ENCODE data around the gene WSCD1. TPM values are rescaled to one million over a fixed set of nuclear protein-coding genes. Genes with fewer than 3 reads are reported as not detected.

The WSCD1 gene
- total and polyA plus RNA-seq, 2 donors (not counting 1 experiment from before 2014, with no cell fraction given), result not detected

DNA sequence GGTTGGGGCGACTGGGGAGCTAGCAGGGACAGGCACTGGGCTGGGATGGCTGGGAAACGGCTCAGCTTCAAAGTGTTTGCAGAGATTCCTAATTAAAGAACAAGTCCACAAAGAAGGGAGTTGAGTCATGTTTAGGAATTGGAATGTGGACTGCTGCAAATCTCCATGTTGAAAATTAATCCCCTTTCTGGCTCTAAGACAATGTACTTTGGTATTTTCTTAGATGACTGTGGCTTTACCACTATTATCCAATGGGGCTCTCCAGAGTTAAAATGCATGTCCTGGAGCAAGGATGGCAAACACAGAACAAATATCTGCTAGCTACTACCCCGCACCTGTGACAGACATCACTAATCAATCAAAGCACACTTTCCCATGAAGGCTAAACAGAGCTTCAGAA, 22.2 kb upstream of the WSCD1 start:
- Histone ChIP-seq H3K27me3 (replicated peaks in 1 of 4; ENCODE audit: control extremely low read depth in 1 of 4, control insufficient read depth in 3 of 4, insufficient read depth in 4 of 4, low read length in 3 of 4) (no peaks in the 10 kb centered on the region), H3K9ac (ENCODE audit: low read length) (no peak overlapping the region), H2AFZ (ENCODE audit: insufficient read depth, low read depth, low read length, poor library complexity, severe bottlenecking) (no peak overlapping the region), H3K4me1 (ENCODE audit: control insufficient read depth in 2 of 2, insufficient read depth in 2 of 2, low read length in 2 of 2) (no peaks in the 10 kb centered on the region), H3K4me3 (ENCODE audit: control extremely low read depth in 1 of 5, extremely low read depth in 1 of 5, insufficient read depth in 1 of 5, low read depth in 2 of 5, low read length in 4 of 5) (no peak overlapping the region), H3K4me2 (replicated peaks; ENCODE audit: low read depth, low read length, poor library complexity, severe bottlenecking) (no peak overlapping the region), H3K79me2 (ENCODE audit: control insufficient read depth, insufficient read depth, low read length) (no peaks in the 10 kb centered on the region), H3K27ac (ENCODE audit: low read length in 2 of 2) (no peak overlapping the region), H4K20me1 (ENCODE audit: control insufficient read depth, insufficient read depth, low read length, poor library complexity, severe bottlenecking) (no peaks in the 10 kb centered on the region), H3K36me3 (replicated peaks in 1 of 2; ENCODE audit: control extremely low read depth in 1 of 2, control insufficient read depth in 1 of 2, extremely low read depth in 1 of 2, insufficient read depth in 2 of 2, low read length in 1 of 2) (no peaks in the 10 kb centered on the region), H3K9me3 (ENCODE audit: control extremely low read depth in 1 of 3, control insufficient read depth in 2 of 3, insufficient read depth in 1 of 3, low read length in 2 of 3) (peaks cover 0 to 3% (median 0%) of the 10 kb centered on the region in 3 donors)
- POLR2A ChIA-PET, result no interaction called here
- H3K4me1 Mint-ChIP-seq, result no peaks in the 10 kb centered on the region
- H3K9me3 Mint-ChIP-seq (ENCODE audit: insufficient read depth), result no peaks in the 10 kb centered on the region
- CTCF ChIA-PET, result interaction anchor here (0.6 kb wide), 1 partner anchor 370 kb away, joined by 4 read pairs; no protein-coding TSS in a partner anchor
- DNase-seq (no peak), ATAC-seq (ENCODE audit: low read depth) (no peak)
- intact Hi-C loops (cut with micrococcal nuclease), result no loop called here
- TF ChIP-seq CTCF (IDR thresholded peaks at IDR 0.05), result no peak
- TF ChIP-seq EZH2 (IDR thresholded peaks at IDR 0.05; ENCODE audit: borderline replicate concordance, insufficient read depth, low read depth, low read length, poor library complexity, severe bottlenecking), result no peak
- no peak overlapping the region for H3K4me3 Mint-ChIP-seq
- 88% methylated on average over 3 of the region's 3 CpGs for WGBS (ENCODE audit: insufficient coverage)
- peaks cover 4% of the 10 kb centered on the region for H3K27me3 Mint-ChIP-seq
- H3K27ac Mint-ChIP-seq, result no peak overlapping the region

- peaks cover 0 to 3% (median 0%) of the 10 kb centered on the region in 3 donors for H3K9me3 ChIP-seq (ENCODE audit: control extremely low read depth in 1 of 3, control insufficient read depth in 2 of 3, insufficient read depth in 1 of 3, low read length in 2 of 3)
- DNase-seq (no peak), ATAC-seq (ENCODE audit: low read depth) (no peak)
- no peak overlapping the region for H2AFZ ChIP-seq (ENCODE audit: insufficient read depth, low read depth, low read length, poor library complexity, severe bottlenecking)
- 87% methylated on average over 5 of the region's 5 CpGs for WGBS (ENCODE audit: insufficient coverage)
- no peaks in the 10 kb centered on the region for H3K27me3 ChIP-seq (replicated peaks in 1 of 4; ENCODE audit: control extremely low read depth in 1 of 4, control insufficient read depth in 3 of 4, insufficient read depth in 4 of 4, low read length in 3 of 4)
- H3K4me1 ChIP-seq (ENCODE audit: control insufficient read depth in 2 of 2, insufficient read depth in 2 of 2, low read length in 2 of 2), result no peaks in the 10 kb centered on the region
- ChIA-PET POLR2A (no interaction called here), CTCF (interaction anchor here (0.6 kb wide), 1 partner anchor 370 kb away, joined by 4 read pairs; no protein-coding TSS in a partner anchor)
- Mint-ChIP-seq H3K4me1 (no peaks in the 10 kb centered on the region), H3K4me3 (no peak overlapping the region), H3K27ac (no peak overlapping the region), H3K9me3 (ENCODE audit: insufficient read depth) (no peaks in the 10 kb centered on the region), H3K27me3 (peaks cover 8% of the 10 kb centered on the region)
- H3K4me2 ChIP-seq (replicated peaks; ENCODE audit: low read depth, low read length, poor library complexity, severe bottlenecking), result no peak overlapping the region
- H3K4me3 ChIP-seq (ENCODE audit: control extremely low read depth in 1 of 5, extremely low read depth in 1 of 5, insufficient read depth in 1 of 5, low read depth in 2 of 5, low read length in 4 of 5), result no peak overlapping the region
- no peak overlapping the region for H3K27ac ChIP-seq (ENCODE audit: low read length in 2 of 2)
- no peaks in the 10 kb centered on the region for H3K79me2 ChIP-seq (ENCODE audit: control insufficient read depth, insufficient read depth, low read length)
- no peaks in the 10 kb centered on the region for H4K20me1 ChIP-seq (ENCODE audit: control insufficient read depth, insufficient read depth, low read length, poor library complexity, severe bottlenecking)
- no peaks in the 10 kb centered on the region for H3K36me3 ChIP-seq (replicated peaks in 1 of 2; ENCODE audit: control extremely low read depth in 1 of 2, control insufficient read depth in 1 of 2, extremely low read depth in 1 of 2, insufficient read depth in 2 of 2, low read length in 1 of 2)
- TF ChIP-seq EZH2 (IDR thresholded peaks at IDR 0.05; ENCODE audit: borderline replicate concordance, insufficient read depth, low read depth, low read length, poor library complexity, severe bottlenecking) (no peak), CTCF (IDR thresholded peaks at IDR 0.05) (no peak)
- intact Hi-C loops (cut with micrococcal nuclease), result no loop called here
- H3K9ac ChIP-seq (ENCODE audit: low read length), result no peak overlapping the region
These were observed 21.7 kb upstream of the WSCD1 start for GRCh38 chr17:6048486-6048885.
